ENCODE measurements around the gene GSTM1.

GRCh38 chr1:109641861-109642260, 45.8 kb upstream of the GSTM1 start:
- TF ChIP-seq, protein P1, sequence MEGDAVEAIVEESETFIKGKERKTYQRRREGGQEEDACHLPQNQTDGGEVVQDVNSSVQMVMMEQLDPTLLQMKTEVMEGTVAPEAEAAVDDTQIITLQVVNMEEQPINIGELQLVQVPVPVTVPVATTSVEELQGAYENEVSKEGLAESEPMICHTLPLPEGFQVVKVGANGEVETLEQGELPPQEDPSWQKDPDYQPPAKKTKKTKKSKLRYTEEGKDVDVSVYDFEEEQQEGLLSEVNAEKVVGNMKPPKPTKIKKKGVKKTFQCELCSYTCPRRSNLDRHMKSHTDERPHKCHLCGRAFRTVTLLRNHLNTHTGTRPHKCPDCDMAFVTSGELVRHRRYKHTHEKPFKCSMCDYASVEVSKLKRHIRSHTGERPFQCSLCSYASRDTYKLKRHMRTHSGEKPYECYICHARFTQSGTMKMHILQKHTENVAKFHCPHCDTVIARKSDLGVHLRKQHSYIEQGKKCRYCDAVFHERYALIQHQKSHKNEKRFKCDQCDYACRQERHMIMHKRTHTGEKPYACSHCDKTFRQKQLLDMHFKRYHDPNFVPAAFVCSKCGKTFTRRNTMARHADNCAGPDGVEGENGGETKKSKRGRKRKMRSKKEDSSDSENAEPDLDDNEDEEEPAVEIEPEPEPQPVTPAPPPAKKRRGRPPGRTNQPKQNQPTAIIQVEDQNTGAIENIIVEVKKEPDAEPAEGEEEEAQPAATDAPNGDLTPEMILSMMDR (IDR thresholded peaks at IDR 0.05; ENCODE audit: low read depth, low read length): no peak
- no peak for TF ChIP-seq EZH2phosphoT487 (IDR thresholded peaks at IDR 0.05; ENCODE audit: low read depth)

Measured in OCI-LY3 (cell line).